Measurements from ENCODE around the gene COPS4.
"Not testable (repeated sequence)": the region's sequence is repeated elsewhere in the genome, so short reads cannot be mapped to it uniquely, and the experiment has no call there.

COPS4 gene

GRCh38 chr4:83034630-83035494 is at the start of gene COPS4:
Gene COPS4 (plus strand): TSS chr4:83035183. CDS start chr4:83035225, 42 bp downstream.
- peak; percentile 100 for DNase-seq (ENCODE audit: low read depth)

GRCh38 chr4:82987519-82987918 is 47.5 kb upstream of the COPS4 start:
- not testable (repeated sequence) for DNase-seq (ENCODE audit: low read depth)

GRCh38 chr4:82988323-82988832 is 46.6 kb upstream of the COPS4 start:
- DNase-seq (ENCODE audit: low read depth) = peak; percentile 66

- no peak for DNase-seq (ENCODE audit: low read depth)
Observed at GRCh38 chr4:82989575-82990429, 45.2 kb upstream of the COPS4 start.

- DNase-seq (ENCODE audit: low read depth) = no peak
Observed at GRCh38 chr4:82994834-82995233, 40.1 kb upstream of the COPS4 start.

GRCh38 chr4:82998898-82999297 is 36.1 kb upstream of the COPS4 start:
- DNase-seq (ENCODE audit: low read depth) = no peak

GRCh38 chr4:83002329-83002728 is 32.7 kb upstream of the COPS4 start:
- DNase-seq (ENCODE audit: low read depth) = no peak

- DNase-seq (ENCODE audit: low read depth) = not testable (repeated sequence)
Observed at GRCh38 chr4:83003044-83003791, 31.8 kb upstream of the COPS4 start.

GRCh38 chr4:83009529-83009928 is 25.5 kb upstream of the COPS4 start:
- DNase-seq (ENCODE audit: low read depth) = no peak

GRCh38 chr4:83010111-83010521 is 24.9 kb upstream of the COPS4 start:
- no peak for DNase-seq (ENCODE audit: low read depth)

GRCh38 chr4:83010522-83011318 is 24.3 kb upstream of the COPS4 start, which contains the start of gene LIN54:
Gene LIN54 (minus strand): TSS chr4:83010823. CDS start chr4:82984844, 25,979 bp downstream.
- peak; percentile 53 for DNase-seq (ENCODE audit: low read depth)

- DNase-seq (ENCODE audit: low read depth) = no peak
Observed at GRCh38 chr4:83011689-83012199, 23.2 kb upstream of the COPS4 start.

- no peak for DNase-seq (ENCODE audit: low read depth)
Observed at GRCh38 chr4:83012200-83012686, 22.7 kb upstream of the COPS4 start.

GRCh38 chr4:83012687-83013419 is 22.1 kb upstream of the COPS4 start:
- peak; percentile 95 for DNase-seq (ENCODE audit: low read depth)

GRCh38 chr4:83013420-83013867 is 21.5 kb upstream of the COPS4 start:
- no peak for DNase-seq (ENCODE audit: low read depth)

GRCh38 chr4:83013902-83014301 is 21.1 kb upstream of the COPS4 start:
- DNase-seq (ENCODE audit: low read depth) = no peak

- DNase-seq (ENCODE audit: low read depth) = no peak
Observed at GRCh38 chr4:83019794-83020494, 15.0 kb upstream of the COPS4 start.

- peak; percentile 48 for DNase-seq (ENCODE audit: low read depth)
Observed at GRCh38 chr4:83022724-83023450, 12.1 kb upstream of the COPS4 start.
